ENCODE results near the gene TPRN.

TPRN gene

GRCh38 chr9:137223078-137223970, 22.8 kb upstream of the TPRN start:
- Histone ChIP-seq H3K36me3 (ENCODE audit: control insufficient read depth in 1 of 2, insufficient read depth in 2 of 2, low read depth in 1 of 2, low read length in 2 of 2) (peaks cover 0 to 10% of the 10 kb centered on the region in 2 experiments), H2BK5ac (ENCODE audit: low read depth, low read length, poor library complexity, severe bottlenecking) (no peak overlapping the region), H3K27me3 (ENCODE audit: control insufficient read depth in 1 of 2, insufficient read depth in 1 of 2, low read length in 2 of 2) (peaks cover 0 to 4% of the 10 kb centered on the region in 2 experiments), H2AFZ (ENCODE audit: low read depth, low read length) (peak overlapping the region; percentile 96), H2AK5ac (ENCODE audit: low read length, severe bottlenecking) (no peak overlapping the region), H2BK15ac (ENCODE audit: low read depth, poor library complexity, severe bottlenecking) (no peak overlapping the region), H3K9ac (ENCODE audit: low read length) (peak overlapping the region; percentile 92), H2BK12ac (ENCODE audit: low read length in 2 of 2) (no peak overlapping the region), H3K14ac (ENCODE audit: low read length in 2 of 2) (peak overlapping the region in 1 of 2 experiments; percentile 97), H3K27ac (ENCODE audit: low read length, poor library complexity, severe bottlenecking) (peak overlapping the region; percentile 25), H3K79me1 (replicated peaks; ENCODE audit: low read length, poor library complexity, severe bottlenecking) (no peaks in the 10 kb centered on the region), H3K23ac (ENCODE audit: low read length in 2 of 2) (peak overlapping the region in 1 of 2 experiments; percentile 36), H4K91ac (ENCODE audit: low read length) (peak overlapping the region; percentile 86), H3K4me1 (ENCODE audit: control insufficient read depth, insufficient read depth, low read depth, low read length) (peaks cover 59% of the 10 kb centered on the region), H4K8ac (ENCODE audit: low read length) (peak overlapping the region; percentile 92), H3K18ac (ENCODE audit: low read depth in 1 of 2, low read length in 2 of 2) (peak overlapping the region; percentile 74 to 93), H3K4ac (ENCODE audit: low read depth in 1 of 2, low read length in 2 of 2) (peak overlapping the region in 1 of 2 experiments; percentile 90), H3K9me3 (ENCODE audit: control insufficient read depth, low read length) (no peaks in the 10 kb centered on the region), H3K4me3 (ENCODE audit: insufficient read depth in 1 of 2, low read depth in 1 of 2, low read length in 2 of 2) (peak overlapping the region; percentile 71 to 86), H3K4me2 (ENCODE audit: low read length, poor library complexity, severe bottlenecking) (peak overlapping the region; percentile 85), H2BK120ac (ENCODE audit: low read depth, low read length) (no peak overlapping the region)
- WGBS, result 1% methylated on average over 62 of the region's 63 CpGs
- DNase-seq, result peak; percentile 98

GRCh38 chr9:137222190-137223077, 21.9 kb upstream of the TPRN start, which contains the start of gene RNF208:
TSS of gene RNF208 (minus strand) at chr9:137222240. CDS start at chr9:137221212, 1,028 bp downstream.
- peak within 1 kb of the TSS in 1 of 2 experiments; percentile 36 for H3K23ac ChIP-seq (ENCODE audit: low read length in 2 of 2)
- peak within 1 kb of the TSS; percentile 17 for H3K27ac ChIP-seq (ENCODE audit: low read length, poor library complexity, severe bottlenecking)
- peaks cover 68% of the 10 kb centered on the region for H3K4me1 ChIP-seq (ENCODE audit: control insufficient read depth, insufficient read depth, low read depth, low read length)
- H3K9me3 ChIP-seq (ENCODE audit: control insufficient read depth, low read length), result no peaks in the 10 kb centered on the region
- peak within 1 kb of the TSS in 1 of 2 experiments; percentile 7 for H3K4ac ChIP-seq (ENCODE audit: low read depth in 1 of 2, low read length in 2 of 2)
- no peak within 1 kb of the TSS for H3K14ac ChIP-seq (ENCODE audit: low read length in 2 of 2)
- peak within 1 kb of the TSS; percentile 41 to 85 for H3K18ac ChIP-seq (ENCODE audit: low read depth in 1 of 2, low read length in 2 of 2)
- peak; percentile 24 for DNase-seq
- no peak within 1 kb of the TSS for H2AK5ac ChIP-seq (ENCODE audit: low read length, severe bottlenecking)
- peak within 1 kb of the TSS; percentile 92 for H4K8ac ChIP-seq (ENCODE audit: low read length)
- no peak within 1 kb of the TSS for H2BK5ac ChIP-seq (ENCODE audit: low read depth, low read length, poor library complexity, severe bottlenecking)
- WGBS, result 19% methylated on average over 47 of the region's 88 CpGs
- no peaks in the 10 kb centered on the region for H3K27me3 ChIP-seq (ENCODE audit: control insufficient read depth in 1 of 2, insufficient read depth in 1 of 2, low read length in 2 of 2)
- peak within 1 kb of the TSS; percentile 54 to 73 for H3K4me3 ChIP-seq (ENCODE audit: insufficient read depth in 1 of 2, low read depth in 1 of 2, low read length in 2 of 2)
- H2BK15ac ChIP-seq (ENCODE audit: low read depth, poor library complexity, severe bottlenecking), result peak within 1 kb of the TSS; percentile 26
- peak within 1 kb of the TSS; percentile 45 for H2BK120ac ChIP-seq (ENCODE audit: low read depth, low read length)
- peak within 1 kb of the TSS; percentile 80 for H3K4me2 ChIP-seq (ENCODE audit: low read length, poor library complexity, severe bottlenecking)
- peak within 1 kb of the TSS; percentile 43 for H3K9ac ChIP-seq (ENCODE audit: low read length)
- peak within 1 kb of the TSS; percentile 65 for H2AFZ ChIP-seq (ENCODE audit: low read depth, low read length)
- H2BK12ac ChIP-seq (ENCODE audit: low read length in 2 of 2), result peak within 1 kb of the TSS in 1 of 2 experiments; percentile 12
- H4K91ac ChIP-seq (ENCODE audit: low read length), result peak within 1 kb of the TSS; percentile 87
- H3K79me1 ChIP-seq (replicated peaks; ENCODE audit: low read length, poor library complexity, severe bottlenecking), result no peaks in the 10 kb centered on the region
- H3K36me3 ChIP-seq (ENCODE audit: control insufficient read depth in 1 of 2, insufficient read depth in 2 of 2, low read depth in 1 of 2, low read length in 2 of 2), result peaks cover 0 to 10% of the 10 kb centered on the region in 2 experiments

- no peak overlapping the region for H3K9ac ChIP-seq (ENCODE audit: low read length)
Observed at GRCh38 chr9:137221506-137222111, 21.1 kb upstream of the TPRN start.

More at GRCh38 chr9:137221506-137222111, 21.1 kb upstream of the TPRN start:
- peak overlapping the region; percentile 50 for H4K8ac ChIP-seq (ENCODE audit: low read length)
- H2BK12ac ChIP-seq (ENCODE audit: low read length in 2 of 2), result no peak overlapping the region
- H3K4me2 ChIP-seq (ENCODE audit: low read length, poor library complexity, severe bottlenecking), result peak overlapping the region; percentile 80
- DNase-seq, result no peak
- H2BK15ac ChIP-seq (ENCODE audit: low read depth, poor library complexity, severe bottlenecking), result no peak overlapping the region
- peaks cover 0 to 14% of the 10 kb centered on the region in 2 experiments for H3K36me3 ChIP-seq (ENCODE audit: control insufficient read depth in 1 of 2, insufficient read depth in 2 of 2, low read depth in 1 of 2, low read length in 2 of 2)
- no peak overlapping the region for H3K27ac ChIP-seq (ENCODE audit: low read length, poor library complexity, severe bottlenecking)
- H3K9me3 ChIP-seq (ENCODE audit: control insufficient read depth, low read length), result no peaks in the 10 kb centered on the region
- no peak overlapping the region for H3K23ac ChIP-seq (ENCODE audit: low read length in 2 of 2)
- H3K79me1 ChIP-seq (replicated peaks; ENCODE audit: low read length, poor library complexity, severe bottlenecking), result no peaks in the 10 kb centered on the region
- no peak overlapping the region for H2BK120ac ChIP-seq (ENCODE audit: low read depth, low read length)
- H2AFZ ChIP-seq (ENCODE audit: low read depth, low read length), result no peak overlapping the region
- no peak overlapping the region for H2AK5ac ChIP-seq (ENCODE audit: low read length, severe bottlenecking)
- H3K27me3 ChIP-seq (ENCODE audit: control insufficient read depth in 1 of 2, insufficient read depth in 1 of 2, low read length in 2 of 2), result no peaks in the 10 kb centered on the region
- no peak overlapping the region for H4K91ac ChIP-seq (ENCODE audit: low read length)
- 23% methylated on average over 27 of the region's 61 CpGs for WGBS
- H3K18ac ChIP-seq (ENCODE audit: low read depth in 1 of 2, low read length in 2 of 2), result peak overlapping the region in 1 of 2 experiments; percentile 31
- H2BK5ac ChIP-seq (ENCODE audit: low read depth, low read length, poor library complexity, severe bottlenecking), result no peak overlapping the region
- H3K4me1 ChIP-seq (ENCODE audit: control insufficient read depth, insufficient read depth, low read depth, low read length), result peaks cover 69% of the 10 kb centered on the region
- H3K4me3 ChIP-seq (ENCODE audit: insufficient read depth in 1 of 2, low read depth in 1 of 2, low read length in 2 of 2), result peak overlapping the region in 1 of 2 experiments; percentile 54
- no peak overlapping the region for H3K4ac ChIP-seq (ENCODE audit: low read depth in 1 of 2, low read length in 2 of 2)
- no peak overlapping the region for H3K14ac ChIP-seq (ENCODE audit: low read length in 2 of 2)
